Body of pancreas (tissue), 4 donors: ENCODE data around the gene CSTB.
A peak's percentile ranks its signal among the peaks of the same experiment; 100 is the strongest.

Source experiments
- CTCF ChIP-seq, 7 experiments: fragments of 450-650 bp in 4 of 7; fragments of 200-600 bp in 3 of 7; sonication (generic) in 3 of 7; IDR thresholded peaks; one replicate each; pipeline ENCODE4 v1.5.1; 2016 to 2019; ENCODE audit warnings: antibody characterized with exemption in 7 of 7
- POLR2A ChIP-seq, 3 donors: fragments of 450-650 bp; IDR thresholded peaks; one replicate each; pipeline ENCODE4 v1.6.1; 2016; ENCODE audit warnings: antibody characterized with exemption in 3 of 3, mild to moderate bottlenecking in 2 of 3

- TF ChIP-seq CTCF (IDR thresholded peaks at IDR 0.05) (no peak), POLR2A (IDR thresholded peaks at IDR 0.05) (peak in 1 of 3 donors; percentile 25)
Observed at GRCh38 chr21:43758111-43758641, 17.9 kb downstream of the CSTB start.
